Measurements from ENCODE around the gene KCNIP4.

DNA sequence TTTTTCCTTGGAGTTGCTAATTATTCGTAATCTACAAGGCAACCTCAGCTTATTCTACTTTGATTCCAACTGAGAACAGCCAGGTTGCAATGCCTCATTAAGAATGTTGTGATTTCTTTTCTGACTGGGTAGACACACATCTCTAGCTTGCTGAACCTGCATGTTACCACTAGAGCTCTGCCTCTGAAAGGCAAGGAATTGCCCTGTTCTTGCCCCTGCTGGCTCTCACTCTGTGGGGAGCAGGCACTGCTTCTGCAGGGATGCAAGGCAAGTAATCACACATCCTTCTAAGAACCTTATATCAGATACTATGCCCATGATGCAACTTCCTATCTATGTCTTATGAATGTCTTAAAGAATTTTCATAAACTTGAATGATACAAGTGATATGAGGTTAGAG, 745.2 kb downstream of the KCNIP4 start:
- TF ChIP-seq, protein P1, sequence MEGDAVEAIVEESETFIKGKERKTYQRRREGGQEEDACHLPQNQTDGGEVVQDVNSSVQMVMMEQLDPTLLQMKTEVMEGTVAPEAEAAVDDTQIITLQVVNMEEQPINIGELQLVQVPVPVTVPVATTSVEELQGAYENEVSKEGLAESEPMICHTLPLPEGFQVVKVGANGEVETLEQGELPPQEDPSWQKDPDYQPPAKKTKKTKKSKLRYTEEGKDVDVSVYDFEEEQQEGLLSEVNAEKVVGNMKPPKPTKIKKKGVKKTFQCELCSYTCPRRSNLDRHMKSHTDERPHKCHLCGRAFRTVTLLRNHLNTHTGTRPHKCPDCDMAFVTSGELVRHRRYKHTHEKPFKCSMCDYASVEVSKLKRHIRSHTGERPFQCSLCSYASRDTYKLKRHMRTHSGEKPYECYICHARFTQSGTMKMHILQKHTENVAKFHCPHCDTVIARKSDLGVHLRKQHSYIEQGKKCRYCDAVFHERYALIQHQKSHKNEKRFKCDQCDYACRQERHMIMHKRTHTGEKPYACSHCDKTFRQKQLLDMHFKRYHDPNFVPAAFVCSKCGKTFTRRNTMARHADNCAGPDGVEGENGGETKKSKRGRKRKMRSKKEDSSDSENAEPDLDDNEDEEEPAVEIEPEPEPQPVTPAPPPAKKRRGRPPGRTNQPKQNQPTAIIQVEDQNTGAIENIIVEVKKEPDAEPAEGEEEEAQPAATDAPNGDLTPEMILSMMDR (conservative IDR thresholded peaks at IDR 0.05; ENCODE audit: low read depth in 2 of 2) = no peak
- TF ChIP-seq, protein P2, sequence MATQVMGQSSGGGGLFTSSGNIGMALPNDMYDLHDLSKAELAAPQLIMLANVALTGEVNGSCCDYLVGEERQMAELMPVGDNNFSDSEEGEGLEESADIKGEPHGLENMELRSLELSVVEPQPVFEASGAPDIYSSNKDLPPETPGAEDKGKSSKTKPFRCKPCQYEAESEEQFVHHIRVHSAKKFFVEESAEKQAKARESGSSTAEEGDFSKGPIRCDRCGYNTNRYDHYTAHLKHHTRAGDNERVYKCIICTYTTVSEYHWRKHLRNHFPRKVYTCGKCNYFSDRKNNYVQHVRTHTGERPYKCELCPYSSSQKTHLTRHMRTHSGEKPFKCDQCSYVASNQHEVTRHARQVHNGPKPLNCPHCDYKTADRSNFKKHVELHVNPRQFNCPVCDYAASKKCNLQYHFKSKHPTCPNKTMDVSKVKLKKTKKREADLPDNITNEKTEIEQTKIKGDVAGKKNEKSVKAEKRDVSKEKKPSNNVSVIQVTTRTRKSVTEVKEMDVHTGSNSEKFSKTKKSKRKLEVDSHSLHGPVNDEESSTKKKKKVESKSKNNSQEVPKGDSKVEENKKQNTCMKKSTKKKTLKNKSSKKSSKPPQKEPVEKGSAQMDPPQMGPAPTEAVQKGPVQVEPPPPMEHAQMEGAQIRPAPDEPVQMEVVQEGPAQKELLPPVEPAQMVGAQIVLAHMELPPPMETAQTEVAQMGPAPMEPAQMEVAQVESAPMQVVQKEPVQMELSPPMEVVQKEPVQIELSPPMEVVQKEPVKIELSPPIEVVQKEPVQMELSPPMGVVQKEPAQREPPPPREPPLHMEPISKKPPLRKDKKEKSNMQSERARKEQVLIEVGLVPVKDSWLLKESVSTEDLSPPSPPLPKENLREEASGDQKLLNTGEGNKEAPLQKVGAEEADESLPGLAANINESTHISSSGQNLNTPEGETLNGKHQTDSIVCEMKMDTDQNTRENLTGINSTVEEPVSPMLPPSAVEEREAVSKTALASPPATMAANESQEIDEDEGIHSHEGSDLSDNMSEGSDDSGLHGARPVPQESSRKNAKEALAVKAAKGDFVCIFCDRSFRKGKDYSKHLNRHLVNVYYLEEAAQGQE (IDR thresholded peaks at IDR 0.05; ENCODE audit: unreplicated experiment) = no peak
- no peak for TF ChIP-seq POLR2AphosphoS5 (IDR thresholded peaks at IDR 0.05; ENCODE audit: low read depth)
- no peak for TF ChIP-seq JUNB (IDR thresholded peaks at IDR 0.05; ENCODE audit: unreplicated experiment)
- no peak for TF ChIP-seq EZH2phosphoT487 (IDR thresholded peaks at IDR 0.05; ENCODE audit: unreplicated experiment)
- TF ChIP-seq EZH2 (IDR thresholded peaks at IDR 0.05; ENCODE audit: low read depth, unreplicated experiment) = no peak
